Activated T-helper 1 cell treated with anti-CD3 and anti-CD28 coated beads, Interleukin-2, amount 50 U/mL, for 16 hours (primary cell): ENCODE results near the gene TREML2.

Source experiments
- DNase-seq, 2 donors: peaks; one replicate each; pipeline ENCODE4 v3.0.0-alpha.2; 2020; ENCODE audit warnings: low read depth in 1 of 2, low spot score in 1 of 2

The TREML2 gene

GRCh38 chr6:41177287-41177686 is 23.7 kb downstream of the TREML2 start:
- DNase-seq = no peak

- DNase-seq = no peak
Observed at GRCh38 chr6:41176189-41176588, 24.8 kb downstream of the TREML2 start.

- no peak for DNase-seq
Observed at GRCh38 chr6:41175084-41175483, 25.9 kb downstream of the TREML2 start.

DNA sequence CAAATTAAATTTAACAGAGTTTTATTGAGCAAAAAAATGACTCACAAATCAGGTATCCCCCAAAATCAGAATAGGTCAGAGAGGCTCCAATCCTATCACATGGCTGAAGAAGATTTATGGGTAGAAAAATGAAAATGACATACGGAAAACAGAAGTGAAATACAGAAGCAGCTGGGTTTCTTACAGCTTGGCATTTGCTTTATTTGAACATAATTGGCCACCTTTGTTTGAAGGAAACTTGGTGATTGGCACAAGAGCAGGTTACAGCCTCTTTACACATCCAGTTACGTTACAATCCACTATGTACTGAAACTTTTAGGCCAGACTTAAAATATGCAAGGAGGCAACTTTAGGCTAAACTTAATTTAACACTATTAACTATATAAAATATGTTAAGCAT is 26.3 kb downstream of the TREML2 start:
- no peak for DNase-seq

GRCh38 chr6:41171908-41172307 is 29.0 kb downstream of the TREML2 start:
- DNase-seq = no peak

DNA sequence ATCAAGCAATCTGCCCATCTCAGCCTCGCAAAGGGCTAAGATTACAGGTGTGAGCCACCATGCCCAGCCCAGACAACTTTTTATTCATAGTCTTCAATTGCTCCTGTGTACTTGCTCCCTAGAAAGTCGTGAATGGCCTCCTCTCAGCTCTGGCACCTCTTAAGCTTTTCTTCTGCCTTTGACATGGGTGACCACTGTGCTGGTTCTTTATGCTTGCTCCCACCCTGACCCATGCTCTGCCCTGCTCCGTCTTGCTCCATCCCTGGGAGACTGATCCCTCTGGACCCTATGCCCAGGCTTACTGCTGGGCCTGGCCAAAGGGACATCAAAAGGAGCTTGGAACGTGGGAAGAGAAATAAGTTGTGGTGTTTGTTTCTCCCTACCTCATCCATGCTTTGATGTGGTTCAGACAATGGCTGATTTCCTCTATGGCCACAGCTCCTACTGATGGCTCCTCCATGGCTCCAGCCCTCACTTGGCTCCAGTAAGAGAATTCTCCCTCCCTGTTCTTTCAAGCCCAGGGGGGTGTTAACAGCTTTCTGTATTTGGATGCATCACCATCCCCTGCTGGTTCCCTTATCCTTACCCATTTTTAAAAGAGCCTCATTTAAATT is 30.3 kb downstream of the TREML2 start:
- DNase-seq = no peak

- DNase-seq = no peak
Observed at GRCh38 chr6:41167173-41167963, 33.6 kb downstream of the TREML2 start.

DNA sequence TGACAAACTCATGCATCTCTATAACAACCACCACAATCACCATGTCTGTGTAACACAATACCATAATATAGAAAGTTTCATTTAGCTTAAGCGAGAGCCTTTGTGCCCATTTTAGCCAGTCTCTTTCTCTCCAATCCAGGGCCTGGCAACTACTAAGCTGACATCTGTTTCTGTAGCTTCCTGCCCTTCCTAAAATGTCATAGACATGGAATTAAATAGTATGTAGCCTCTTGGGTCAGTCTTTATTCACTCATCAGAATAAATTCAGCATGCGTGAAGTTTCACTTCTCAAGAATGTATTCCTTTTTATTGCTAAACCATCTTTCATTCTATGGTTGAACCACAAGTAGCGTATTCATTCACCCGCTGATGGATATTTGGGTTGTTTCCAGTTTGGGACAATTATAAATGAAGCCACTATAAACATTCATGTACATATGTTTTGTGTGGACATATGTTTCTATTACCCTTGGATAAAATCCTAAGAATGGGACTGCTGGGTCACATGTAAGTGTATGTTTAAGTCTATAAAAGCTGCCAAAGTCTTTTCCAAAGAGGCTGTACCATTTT is 36.3 kb downstream of the TREML2 start:
- no peak for DNase-seq

DNA sequence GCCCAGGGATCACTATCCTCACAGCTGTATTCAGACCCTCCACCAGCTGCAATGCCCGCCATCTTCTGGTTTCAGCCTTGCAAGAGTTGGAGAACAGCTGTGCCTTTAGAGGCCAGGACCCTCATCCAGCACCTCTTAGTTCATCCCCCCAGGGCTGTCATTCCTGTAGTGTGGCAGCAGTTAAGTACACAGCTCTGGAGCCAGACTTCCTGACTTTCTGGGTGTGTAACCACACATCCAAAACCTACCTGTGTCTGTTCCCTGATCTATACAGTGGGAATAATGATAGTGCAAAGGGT is 37.6 kb downstream of the TREML2 start:
- no peak for DNase-seq

DNA sequence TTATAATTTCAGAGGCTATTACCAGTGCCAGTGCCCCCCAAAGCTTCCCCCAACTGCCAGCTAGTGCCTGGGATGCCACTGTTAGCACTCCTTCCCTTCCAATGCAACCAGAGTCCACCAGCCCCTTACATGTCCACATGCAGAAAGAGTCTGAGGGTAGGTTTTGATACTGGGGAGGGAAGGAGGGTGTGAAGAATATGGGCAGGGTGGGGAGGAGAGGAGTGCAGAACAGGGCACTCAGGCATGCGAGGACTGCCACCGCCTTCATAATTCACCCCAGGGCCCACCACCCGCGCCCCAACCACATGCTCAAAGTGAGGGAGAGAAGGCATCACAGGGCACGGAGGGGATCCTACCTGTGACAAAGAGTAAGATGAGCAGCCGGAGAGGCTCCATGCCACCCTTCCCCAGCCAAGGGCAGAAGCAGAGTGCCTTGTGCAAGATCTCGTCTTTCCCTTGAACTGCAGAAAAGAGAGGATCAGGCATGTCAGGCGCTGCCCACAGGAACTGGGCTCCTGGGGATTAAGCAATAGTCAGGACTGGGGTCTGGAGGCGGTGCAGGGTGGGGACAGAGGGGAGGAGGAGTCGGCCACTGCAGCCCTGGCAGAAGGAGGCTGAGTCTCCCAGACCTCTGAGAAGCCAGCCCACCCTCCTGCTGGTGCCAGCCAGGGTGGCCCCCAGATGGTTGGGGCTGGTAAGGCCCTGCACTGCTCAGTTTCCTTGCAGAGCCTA is 38.1 kb downstream of the TREML2 start, which contains the start of gene TREM2:
Gene TREM2, minus strand, starts transcription at position 430 of the 732 bp plus-strand sequence. Its CDS starts 34 bp downstream, at position 396.
- no peak for DNase-seq

DNA sequence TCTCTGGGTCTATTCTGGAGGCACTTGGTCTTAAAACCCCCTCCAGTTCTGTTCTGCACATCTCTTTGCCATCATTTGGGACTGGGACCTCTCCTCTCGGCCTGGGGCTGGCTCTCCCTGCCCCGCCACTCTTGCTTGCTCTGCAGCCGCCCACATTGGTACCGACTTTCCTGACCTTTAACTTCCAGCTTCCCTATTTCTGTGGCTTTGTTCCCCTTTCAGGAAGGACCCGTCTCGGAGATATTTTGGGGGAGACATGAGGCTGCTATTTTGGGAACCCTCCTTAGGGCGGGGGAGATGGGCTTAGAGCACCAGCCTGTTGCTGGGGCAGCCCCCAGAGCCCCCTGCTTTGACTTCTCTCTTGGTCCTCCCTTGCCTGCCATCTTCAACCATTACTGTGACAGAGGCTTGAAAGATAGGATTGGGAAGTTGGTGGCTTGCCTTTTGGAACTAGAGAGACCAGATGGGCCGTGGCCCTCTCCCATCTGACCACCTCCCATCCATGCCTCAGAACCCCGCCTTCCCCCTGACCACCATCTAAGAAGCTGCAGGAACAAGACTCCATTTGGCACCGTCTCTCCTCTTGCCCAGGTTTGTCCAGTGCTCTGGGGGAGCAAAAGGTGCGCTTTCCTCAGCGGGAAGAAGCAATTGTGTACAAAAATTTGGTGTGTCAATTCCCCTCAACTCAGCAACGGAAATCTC is 38.9 kb downstream of the TREML2 start:
- no peak for DNase-seq

DNA sequence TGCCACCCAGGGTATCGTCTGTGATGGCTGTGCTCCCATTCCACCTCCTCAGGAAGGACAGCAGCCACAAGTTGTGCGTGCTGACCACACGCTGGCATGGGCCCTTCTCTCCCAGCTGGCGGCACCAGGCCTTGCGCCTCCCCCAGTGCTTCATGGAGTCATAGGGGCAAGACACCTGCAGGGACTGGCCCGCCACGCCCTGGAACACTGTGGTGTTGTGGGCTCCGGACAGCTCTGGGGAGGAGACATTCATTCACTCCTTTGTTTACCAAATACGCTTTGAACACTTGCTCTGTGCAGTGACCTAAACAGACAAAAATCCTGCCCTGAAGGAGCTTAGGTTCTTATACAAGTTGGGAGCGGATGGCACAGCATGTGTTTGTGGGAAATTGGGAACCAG is 39.6 kb downstream of the TREML2 start:
- DNase-seq = no peak

GRCh38 chr6:41160933-41161332 is 40.0 kb downstream of the TREML2 start:
- DNase-seq = no peak

DNA sequence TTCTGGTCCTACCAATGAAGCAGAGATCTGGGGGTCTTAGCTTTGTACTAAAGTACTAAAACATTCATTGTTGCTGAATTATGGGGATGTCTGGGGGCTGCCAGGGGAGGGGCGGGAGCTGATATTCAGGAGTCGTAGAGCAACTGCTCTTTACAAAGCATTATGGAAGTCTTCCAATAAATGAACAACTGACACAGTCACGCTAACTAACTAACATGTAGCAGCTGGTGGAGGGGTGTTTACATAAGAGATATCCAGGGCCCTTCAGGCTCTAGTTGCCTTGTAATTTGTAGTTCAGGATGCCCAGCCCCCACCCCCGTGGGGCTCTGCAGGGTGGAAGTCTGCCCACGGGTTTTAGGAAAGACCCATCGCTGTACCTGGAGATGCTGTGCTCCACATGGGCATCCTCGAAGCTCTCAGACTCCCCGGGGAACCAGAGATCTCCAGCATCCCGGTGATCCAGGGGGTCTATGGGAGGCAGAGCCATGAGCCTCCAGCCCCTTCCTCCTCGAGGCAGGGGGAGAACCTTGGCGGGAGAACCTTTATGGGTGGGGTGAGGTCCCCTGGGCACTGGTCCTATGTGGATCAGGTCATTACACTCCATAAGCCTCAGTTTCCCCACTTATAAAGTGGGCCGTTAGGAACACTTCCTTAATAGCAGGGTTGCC is 41.4 kb downstream of the TREML2 start:
- DNase-seq = no peak

DNA sequence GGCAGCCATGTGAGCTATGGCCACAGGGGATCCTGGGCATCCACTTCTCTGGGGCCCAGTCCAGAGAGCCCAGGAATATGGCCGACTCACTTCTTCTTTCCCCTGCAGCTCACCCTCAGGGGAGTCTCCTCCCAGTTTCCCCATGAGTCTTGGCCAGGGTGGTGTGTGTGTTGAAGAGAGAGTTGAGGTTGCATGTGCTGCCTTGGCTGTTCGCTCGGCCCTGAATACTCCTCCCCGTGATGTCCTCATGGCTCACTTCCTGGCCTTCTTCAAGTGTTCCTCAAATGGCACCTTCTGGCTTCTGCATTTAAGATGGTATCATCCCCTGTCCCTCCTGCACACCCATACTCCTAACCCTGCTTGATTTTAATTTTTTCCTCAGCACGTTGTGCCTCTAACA is 43.6 kb downstream of the TREML2 start:
- DNase-seq = no peak

DNA sequence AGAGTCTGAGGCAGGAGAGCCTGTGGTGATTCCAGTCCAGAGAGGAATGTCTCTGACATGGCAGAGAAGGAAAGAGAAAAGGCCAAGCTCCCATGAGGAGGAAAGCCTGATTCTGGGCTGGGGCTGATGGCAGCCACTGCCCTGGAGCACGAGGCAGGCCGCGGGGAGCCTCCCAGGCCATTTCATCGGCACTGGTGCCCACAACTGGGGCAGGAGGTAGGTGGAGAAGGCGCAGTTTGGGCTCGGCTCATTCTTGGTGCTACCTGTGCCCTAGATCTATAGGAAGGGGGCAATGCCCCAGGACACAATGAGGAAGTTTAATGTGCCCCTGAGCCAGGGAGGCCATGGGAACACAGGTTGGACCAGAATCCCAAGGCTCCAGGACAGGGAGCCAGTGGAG is 44.2 kb downstream of the TREML2 start:
- DNase-seq = no peak

GRCh38 chr6:41156001-41156400 is 44.9 kb downstream of the TREML2 start:
- DNase-seq = no peak

GRCh38 chr6:41155132-41155805 is 45.7 kb downstream of the TREML2 start:
- no peak for DNase-seq

DNA sequence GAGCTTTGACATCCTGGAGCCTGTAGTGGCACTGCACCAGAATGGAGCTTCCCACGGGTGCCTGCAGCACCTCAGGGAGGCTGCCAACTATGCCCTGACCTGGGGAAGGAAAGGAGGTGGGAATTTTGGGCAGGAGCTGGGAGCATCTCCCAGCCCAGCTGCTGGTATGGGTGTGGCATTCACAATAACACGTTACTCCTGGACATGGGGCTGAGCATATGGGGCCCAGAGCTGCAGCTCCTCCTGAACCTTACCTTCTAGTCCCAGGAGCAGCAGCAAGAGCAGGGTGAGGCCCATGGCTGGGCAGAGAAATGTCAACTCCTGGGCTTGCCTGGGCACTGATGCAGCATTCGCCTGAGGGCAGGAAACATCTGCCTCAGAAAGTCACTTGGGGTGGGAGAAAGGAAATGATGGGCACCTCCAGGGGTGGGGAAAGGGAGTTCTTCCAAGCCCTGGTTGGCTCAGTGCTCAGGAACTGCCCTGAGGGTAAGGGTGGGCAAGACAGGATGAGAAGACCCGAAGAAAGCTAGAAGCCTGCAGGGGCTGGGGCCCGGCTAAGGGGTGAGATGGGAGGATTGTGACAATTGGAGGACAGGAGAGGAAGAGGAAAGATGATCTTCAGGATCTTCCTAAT is 46.8 kb downstream of the TREML2 start, which contains the start of gene TREML1:
Gene TREML1, minus strand, starts transcription at position 356 of the 634 bp plus-strand sequence. Its CDS starts 59 bp downstream, at position 297.
- no peak for DNase-seq

GRCh38 chr6:41153451-41153850 is 47.5 kb downstream of the TREML2 start:
- DNase-seq = no peak
